Measurements from ENCODE around the gene AIPL1.

DNA sequence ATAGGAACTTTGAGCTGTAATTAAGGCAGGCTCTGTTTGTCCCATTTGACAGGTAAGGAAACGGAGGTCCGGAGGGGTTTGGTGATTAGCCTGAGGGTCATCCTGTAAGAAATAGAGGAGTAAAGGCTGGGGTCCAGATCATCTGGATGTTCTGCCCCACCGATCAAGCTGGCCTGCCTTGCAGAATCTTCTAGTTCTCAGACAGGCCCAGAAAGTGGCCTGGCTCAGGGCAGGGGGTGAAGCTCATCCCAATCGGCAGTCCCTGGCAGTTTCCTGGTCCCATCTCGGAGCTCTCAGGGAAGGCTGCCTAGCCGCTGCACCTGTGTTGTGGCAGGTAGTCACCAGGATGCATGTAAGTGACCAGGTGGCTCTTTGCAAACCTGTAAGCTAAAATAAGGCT, 13.6 kb upstream of the AIPL1 start:
- no peak for TF ChIP-seq TAF1 (IDR thresholded peaks at IDR 0.05; ENCODE audit: borderline replicate concordance, insufficient read depth, low read length)
- TF ChIP-seq, protein P1, sequence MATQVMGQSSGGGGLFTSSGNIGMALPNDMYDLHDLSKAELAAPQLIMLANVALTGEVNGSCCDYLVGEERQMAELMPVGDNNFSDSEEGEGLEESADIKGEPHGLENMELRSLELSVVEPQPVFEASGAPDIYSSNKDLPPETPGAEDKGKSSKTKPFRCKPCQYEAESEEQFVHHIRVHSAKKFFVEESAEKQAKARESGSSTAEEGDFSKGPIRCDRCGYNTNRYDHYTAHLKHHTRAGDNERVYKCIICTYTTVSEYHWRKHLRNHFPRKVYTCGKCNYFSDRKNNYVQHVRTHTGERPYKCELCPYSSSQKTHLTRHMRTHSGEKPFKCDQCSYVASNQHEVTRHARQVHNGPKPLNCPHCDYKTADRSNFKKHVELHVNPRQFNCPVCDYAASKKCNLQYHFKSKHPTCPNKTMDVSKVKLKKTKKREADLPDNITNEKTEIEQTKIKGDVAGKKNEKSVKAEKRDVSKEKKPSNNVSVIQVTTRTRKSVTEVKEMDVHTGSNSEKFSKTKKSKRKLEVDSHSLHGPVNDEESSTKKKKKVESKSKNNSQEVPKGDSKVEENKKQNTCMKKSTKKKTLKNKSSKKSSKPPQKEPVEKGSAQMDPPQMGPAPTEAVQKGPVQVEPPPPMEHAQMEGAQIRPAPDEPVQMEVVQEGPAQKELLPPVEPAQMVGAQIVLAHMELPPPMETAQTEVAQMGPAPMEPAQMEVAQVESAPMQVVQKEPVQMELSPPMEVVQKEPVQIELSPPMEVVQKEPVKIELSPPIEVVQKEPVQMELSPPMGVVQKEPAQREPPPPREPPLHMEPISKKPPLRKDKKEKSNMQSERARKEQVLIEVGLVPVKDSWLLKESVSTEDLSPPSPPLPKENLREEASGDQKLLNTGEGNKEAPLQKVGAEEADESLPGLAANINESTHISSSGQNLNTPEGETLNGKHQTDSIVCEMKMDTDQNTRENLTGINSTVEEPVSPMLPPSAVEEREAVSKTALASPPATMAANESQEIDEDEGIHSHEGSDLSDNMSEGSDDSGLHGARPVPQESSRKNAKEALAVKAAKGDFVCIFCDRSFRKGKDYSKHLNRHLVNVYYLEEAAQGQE (IDR thresholded peaks at IDR 0.05; ENCODE audit: insufficient read depth in 1 of 2, low read depth in 2 of 2, low read length in 2 of 2), result no peak
